ENCODE results near the gene AKIRIN2.

DNA sequence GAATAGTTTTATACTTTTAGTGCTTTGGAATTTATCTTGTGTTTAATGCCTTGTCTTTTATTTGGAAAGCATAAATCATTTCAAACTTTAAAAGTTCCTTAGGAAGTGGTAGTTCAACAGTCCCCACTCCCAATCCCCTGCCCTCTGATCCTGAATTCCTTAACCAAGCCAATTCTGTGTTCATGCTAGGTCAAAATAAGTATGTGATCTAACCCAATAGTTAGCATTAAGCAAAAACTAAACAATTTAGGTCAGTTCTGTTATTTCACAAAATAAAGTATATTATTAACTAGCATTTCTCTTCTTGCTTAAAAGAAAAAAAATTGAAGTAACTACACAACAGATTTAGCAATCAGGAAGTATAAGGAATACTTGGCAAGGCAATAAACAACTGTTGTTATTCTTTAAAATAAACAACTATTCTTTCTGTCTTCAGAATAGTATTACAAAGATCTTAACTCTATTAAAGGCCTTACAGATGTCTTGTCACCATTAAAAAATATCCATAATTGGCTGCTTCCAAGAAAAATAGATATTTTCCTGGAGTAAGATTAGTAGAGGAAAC, 37.0 kb downstream of the AKIRIN2 start:
- TF ChIP-seq POLR2A (IDR thresholded peaks at IDR 0.05) (no peak), EP300 (IDR thresholded peaks at IDR 0.05) (no peak), POLR2AphosphoS5 (IDR thresholded peaks at IDR 0.05) (no peak)
- TF ChIP-seq, protein P1, sequence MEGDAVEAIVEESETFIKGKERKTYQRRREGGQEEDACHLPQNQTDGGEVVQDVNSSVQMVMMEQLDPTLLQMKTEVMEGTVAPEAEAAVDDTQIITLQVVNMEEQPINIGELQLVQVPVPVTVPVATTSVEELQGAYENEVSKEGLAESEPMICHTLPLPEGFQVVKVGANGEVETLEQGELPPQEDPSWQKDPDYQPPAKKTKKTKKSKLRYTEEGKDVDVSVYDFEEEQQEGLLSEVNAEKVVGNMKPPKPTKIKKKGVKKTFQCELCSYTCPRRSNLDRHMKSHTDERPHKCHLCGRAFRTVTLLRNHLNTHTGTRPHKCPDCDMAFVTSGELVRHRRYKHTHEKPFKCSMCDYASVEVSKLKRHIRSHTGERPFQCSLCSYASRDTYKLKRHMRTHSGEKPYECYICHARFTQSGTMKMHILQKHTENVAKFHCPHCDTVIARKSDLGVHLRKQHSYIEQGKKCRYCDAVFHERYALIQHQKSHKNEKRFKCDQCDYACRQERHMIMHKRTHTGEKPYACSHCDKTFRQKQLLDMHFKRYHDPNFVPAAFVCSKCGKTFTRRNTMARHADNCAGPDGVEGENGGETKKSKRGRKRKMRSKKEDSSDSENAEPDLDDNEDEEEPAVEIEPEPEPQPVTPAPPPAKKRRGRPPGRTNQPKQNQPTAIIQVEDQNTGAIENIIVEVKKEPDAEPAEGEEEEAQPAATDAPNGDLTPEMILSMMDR (IDR thresholded peaks at IDR 0.05), result no peak
